ENCODE data around the gene GPX1.

GPX1 gene

DNA sequence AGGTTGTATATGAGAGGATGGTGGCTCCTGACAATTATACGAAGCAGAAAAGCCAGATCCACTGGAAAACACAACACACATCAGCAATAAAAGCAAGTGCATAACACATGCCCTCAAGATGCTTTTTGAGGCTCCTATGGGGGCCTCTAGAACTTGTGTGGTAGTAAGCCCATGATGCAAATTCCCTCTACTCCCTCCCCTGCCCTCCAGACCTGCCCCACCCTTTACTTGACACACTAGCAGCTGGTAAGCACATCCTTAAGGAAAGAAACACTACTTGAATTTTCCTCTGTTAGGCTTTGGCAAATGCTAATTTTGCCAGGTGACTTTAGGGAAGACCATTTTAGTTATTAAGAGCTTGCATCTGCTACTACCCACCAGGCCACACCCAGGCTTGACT, 47.5 kb downstream of the GPX1 start:
- DNase-seq = no peak
